NCI-H146 (cell line): ENCODE data around the gene CRBN.

ENCODE experiments used
- DNase-seq: peaks from one replicate; lab custom pipeline; 2025; lab: John Stamatoyannopoulos, UW

CRBN gene

GRCh38 chr3:3179407-3180094, at the start of gene CRBN:
CRBN (minus strand) TSS chr3:3179691; CDS start chr3:3179687, 4 bp downstream.
- peak; percentile 75 for DNase-seq

DNA sequence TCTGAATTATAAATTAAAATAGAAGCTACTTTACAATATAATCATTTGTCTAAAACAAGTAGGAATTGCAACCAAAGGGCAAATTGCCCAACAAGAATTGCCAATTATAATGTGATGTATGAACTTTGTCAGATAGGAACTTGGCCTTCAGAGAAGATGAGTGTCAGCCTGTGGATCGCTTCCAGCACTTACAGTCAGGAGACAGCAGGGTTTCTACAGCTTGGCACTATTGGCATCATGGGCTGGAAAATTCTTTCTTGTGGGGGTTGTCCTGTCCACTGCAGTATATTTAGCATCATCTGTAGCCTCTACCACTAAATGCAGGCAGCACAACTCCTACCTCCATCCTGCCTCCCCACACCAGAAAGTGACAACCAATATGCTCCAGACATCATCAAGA, 48.1 kb upstream of the CRBN start:
- DNase-seq = no peak

DNA sequence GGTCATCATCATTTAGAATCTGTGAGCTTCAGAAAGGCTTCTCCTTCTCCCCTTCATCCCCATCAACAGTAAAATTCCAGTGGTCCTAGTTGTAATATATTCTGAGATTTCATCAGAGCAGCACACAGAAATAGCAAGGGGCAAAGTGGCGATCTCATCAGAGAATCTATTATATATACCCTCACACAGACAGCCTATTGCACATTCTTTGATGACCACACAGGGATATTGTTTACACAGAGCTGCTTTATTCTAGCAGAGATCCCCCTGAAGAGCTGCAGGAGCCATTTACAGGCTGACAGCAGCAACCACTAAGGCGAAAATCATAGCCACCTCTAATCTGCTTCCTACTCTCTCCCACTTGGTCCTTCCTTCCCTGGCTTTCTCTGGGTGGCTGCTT, 42.0 kb upstream of the CRBN start:
- no peak for DNase-seq

DNA sequence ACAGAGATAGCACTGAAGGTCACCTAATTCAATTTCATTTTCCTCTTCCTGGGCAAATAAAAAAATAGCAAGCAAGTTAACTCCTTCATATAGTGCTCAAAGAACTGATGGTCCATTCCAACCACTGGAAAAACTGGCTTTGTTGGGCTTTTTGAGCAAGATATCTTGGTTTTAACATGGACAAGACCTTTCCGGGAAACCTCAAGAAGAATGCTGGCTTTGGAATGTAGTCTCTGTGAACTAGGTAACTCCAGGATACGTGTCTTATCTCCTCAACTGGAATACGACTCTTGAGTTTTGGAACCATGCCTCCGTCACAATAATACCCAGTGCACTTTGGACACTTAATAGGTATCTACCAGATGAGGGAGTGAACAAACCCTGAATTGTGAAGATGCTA, 36.9 kb upstream of the CRBN start:
- no peak for DNase-seq

DNA sequence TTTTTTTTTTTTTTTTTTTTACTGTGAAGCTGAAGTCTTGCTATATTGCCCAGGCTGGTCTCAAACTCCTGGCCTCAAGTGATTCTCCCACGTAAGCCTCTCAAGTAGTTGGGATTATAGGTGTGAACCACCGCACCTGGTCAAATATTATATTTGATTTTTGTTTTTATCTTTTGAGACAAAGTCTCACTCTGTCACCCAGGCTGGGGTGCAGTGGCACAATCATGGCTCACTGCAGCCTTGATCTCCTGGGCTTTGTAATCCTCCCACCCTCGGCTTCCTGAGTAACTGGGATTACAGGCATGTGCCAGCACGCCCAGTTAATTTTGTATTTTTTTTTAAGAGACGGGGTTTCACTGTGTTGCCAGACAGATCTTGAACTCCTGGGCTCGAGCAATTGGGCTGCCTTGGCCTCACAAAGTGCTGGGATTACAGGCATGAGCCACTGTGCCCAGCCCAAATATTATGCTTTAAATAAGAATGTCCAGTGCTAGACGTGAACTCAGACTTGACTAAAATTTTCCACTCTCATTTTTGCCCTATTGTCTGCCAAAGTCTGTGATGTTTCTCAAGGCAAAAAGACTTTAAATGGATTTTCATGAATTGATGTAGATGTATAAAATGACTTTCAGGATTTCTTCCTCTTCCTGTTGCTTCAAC, 33.4 kb upstream of the CRBN start:
- DNase-seq = no peak

DNA sequence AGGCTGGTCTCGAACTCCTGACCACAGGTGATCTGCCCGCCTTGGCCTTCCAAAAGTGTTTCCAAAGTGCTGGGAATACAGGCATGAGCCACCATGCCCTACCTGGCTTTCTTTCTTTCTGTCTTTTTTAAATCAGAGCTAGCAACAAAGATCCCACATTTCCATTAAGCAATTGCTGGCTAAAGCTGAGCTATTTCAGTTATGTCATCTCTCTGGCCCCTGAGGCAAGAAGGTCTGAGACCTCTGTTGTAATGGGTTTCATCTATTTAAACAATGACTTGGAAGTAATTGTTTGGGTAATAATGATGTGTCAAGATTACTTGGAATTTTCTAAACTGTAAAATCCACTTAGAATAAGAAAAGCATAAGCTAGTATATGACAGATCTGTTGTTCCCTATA, 30.2 kb upstream of the CRBN start:
- no peak for DNase-seq

- DNase-seq = no peak
Measured at GRCh38 chr3:3209057-3209456, 29.6 kb upstream of the CRBN start.

- DNase-seq = no peak
Measured at GRCh38 chr3:3201611-3202010, 22.1 kb upstream of the CRBN start.

DNA sequence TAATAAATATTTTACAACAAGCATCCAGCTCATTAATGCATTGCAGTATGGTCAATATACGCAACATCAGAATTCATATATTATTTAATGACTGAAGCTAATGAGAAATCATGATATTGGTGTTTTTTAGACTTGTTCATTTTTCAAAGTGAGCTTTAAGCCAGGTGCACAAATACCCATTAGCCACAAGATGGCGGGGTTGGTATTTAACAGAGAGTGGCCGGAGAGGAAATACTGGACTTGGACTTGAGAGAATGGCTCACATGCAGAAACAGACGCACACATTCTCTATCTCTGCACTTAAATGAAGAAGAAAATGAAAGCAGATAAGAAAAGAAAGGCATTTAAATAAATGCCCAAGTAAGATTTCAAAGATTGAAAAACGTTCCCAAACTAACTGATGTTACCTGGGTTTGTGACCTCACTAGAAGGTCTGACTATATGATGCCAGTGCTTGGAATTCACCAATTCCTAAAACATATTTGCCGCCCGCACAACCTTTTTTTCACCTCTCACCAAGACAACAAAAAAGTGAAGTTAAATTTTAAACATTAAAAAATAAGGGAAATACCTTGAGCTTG, 21.2 kb upstream of the CRBN start:
- peak; percentile 42 for DNase-seq

- no peak for DNase-seq
Measured at GRCh38 chr3:3199306-3199705, 19.8 kb upstream of the CRBN start.

GRCh38 chr3:3196148-3196861, 16.8 kb upstream of the CRBN start:
- no peak for DNase-seq

DNA sequence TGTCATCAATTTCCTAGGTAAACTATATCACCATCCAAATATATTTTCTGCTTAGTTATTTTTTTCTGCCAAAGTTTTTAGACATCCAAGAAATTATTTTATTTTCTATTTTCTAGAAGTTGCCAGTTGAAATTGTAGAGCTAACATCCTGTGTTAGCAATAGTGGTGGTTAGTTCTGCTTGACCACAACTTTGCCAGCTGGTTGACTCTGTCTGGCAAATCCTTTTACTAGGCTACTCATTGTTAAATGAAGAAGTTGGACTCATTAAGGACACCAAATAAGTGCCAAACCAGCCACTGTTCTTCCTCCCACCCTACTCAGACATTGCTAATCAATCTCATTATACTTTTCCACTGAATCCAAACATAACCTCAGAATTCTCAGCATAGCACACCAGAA, 15.4 kb upstream of the CRBN start:
- DNase-seq = no peak

DNA sequence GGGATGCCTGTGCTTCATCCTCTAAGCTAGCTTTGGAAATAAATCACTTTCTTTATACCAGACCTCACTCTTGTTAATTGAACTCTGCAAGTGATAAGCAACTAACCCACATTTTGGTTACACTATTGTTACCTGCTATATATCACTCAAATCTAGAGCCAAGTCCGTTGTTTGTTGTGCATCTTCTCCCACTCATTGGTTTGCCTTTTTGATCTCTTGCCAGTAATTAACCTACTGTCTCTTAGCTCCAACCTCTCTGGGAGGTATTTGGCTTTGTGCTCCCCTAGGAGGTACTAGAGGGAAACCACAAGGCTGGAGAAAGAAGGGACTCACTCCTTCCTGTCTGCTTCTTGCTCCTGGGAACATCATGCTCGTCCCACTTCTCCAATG, 12.8 kb upstream of the CRBN start:
- DNase-seq = no peak

DNA sequence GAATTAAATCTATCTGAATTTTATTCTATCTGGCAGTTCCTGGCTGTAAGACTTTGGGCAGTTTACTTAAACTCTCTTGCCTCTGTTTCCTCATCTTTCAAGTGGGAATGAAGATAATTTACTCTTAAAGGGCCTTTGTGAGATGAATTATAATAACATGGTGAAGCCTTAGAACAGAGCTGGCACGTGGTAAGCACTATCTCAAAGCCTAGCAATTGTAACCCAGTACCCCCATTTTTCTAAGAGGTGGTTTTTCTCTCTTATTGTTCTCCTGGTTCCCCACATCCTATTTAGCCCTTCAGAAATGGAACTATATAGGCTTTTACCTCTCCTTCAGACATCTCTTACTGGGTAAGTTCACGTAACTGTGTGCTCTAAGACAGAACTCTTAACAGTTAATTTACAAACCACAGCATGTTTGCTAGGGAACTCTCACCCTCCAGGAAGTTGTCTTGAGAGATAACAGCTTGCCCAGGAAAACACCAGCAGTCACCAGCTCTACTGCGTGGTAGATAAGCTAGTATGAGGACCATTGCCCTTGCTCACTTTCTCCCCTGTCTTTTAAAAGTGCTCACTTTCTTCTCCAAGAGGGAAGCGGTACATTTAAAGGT, 12.3 kb upstream of the CRBN start:
- no peak for DNase-seq

DNA sequence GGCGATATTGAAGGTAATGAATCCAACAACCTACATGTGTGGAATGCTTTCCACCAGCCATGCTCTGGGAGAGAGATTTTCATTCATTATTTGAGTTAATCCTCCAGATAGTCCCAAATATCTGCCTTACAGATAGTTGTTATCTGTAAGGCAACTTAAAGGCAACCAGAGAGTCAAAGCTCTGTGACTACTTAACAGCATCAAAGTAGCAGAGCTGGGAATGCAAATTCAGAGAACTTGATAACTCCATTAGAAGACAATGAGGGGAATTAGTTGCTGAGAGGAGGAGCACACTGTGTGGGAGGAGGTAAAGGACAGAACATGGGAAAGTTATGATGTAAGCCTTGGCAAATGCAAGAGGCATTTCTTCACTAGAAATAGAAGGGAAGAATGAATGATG, 10.5 kb upstream of the CRBN start:
- no peak for DNase-seq

- no peak for DNase-seq
Measured at GRCh38 chr3:3189102-3189727, 9.7 kb upstream of the CRBN start.

DNA sequence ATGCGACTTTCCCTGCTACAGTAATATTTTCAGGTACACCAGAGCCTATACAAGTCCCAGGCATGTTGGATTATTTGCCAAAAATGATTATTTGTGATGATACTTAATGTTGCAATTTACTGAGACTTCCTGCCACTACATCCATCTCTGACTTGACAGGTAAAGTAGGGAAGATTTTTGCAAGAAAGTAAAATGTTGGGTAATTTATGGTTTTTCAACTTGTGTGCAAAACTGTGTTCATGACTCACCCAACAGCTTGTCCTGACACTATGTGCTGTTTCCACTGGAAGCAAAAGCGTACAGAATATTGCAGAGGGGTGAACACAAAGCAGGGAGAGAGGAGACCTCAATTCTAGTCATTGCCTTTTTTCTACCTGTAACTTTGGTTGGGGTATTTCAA, 5.4 kb upstream of the CRBN start:
- DNase-seq = no peak

- DNase-seq = no peak
Measured at GRCh38 chr3:3180456-3180855, 965 bp upstream of the CRBN start.

- DNase-seq = no peak
Measured at GRCh38 chr3:3178498-3179328, 778 bp downstream of the CRBN start.

- DNase-seq = no peak
Measured at GRCh38 chr3:3177861-3178497, 1.5 kb downstream of the CRBN start.

GRCh38 chr3:3172627-3173026, 6.9 kb downstream of the CRBN start:
- no peak for DNase-seq
